HEK293 (cell line): ENCODE results near the gene TMEM233.

Experiments used
- CTCF ChIA-PET: fragments of 350-600 bp; formaldehyde crosslinking; extraction: SDS; loops from one replicate; lab custom pipeline; 2021; ENCODE audit warnings: antibody characterized with exemption; lab: Yijun Ruan, JAX
- POLR2A ChIA-PET: fragments of 300-600 bp; formaldehyde crosslinking; extraction: SDS; loops from one replicate; lab custom pipeline; 2020; ENCODE audit warnings: antibody characterized with exemption, inconsistent platforms; lab: Yijun Ruan, JAX
- H3K27ac ChIP-seq: fragments of 200-500 bp; sonication (Bioruptor generic); 2 replicates; pipeline ENCODE4 v1.5.1; 2014; ENCODE audit warnings: low read depth, low read length, control low read depth, inconsistent platforms; ENCODE audit errors: extremely low read depth
- H3K36me3 ChIP-seq, 2 experiments: fragments of 200-500 bp in 1 of 2; sonication (Bioruptor generic) in 1 of 2; 1 replicate in 1 of 2; 2 replicates in 1 of 2; pipeline ENCODE4 v1.5.1; 2014 to 2017; ENCODE audit warnings: inconsistent platforms in 2 of 2, low read length in 2 of 2; ENCODE audit not compliant: control insufficient read depth in 2 of 2, insufficient read depth in 1 of 2
- H3K4me1 ChIP-seq: fragments of 200-500 bp; sonication (Bioruptor generic); 2 replicates; pipeline ENCODE4 v1.5.1; 2014; ENCODE audit warnings: mild to moderate bottlenecking, low read length, inconsistent platforms; ENCODE audit not compliant: control insufficient read depth, insufficient read depth
- H3K4me3 ChIP-seq: 2 replicates; pipeline ENCODE4 v1.5.1; 2011; ENCODE audit warnings: low read depth, mild to moderate bottlenecking, control low read depth, low read length, moderate library complexity
- H3K9me3 ChIP-seq: fragments of 200-500 bp; sonication (Bioruptor generic); 2 replicates; pipeline ENCODE4 v1.5.1; 2014; ENCODE audit warnings: low read depth, low read length, inconsistent platforms; ENCODE audit not compliant: control insufficient read depth, insufficient read depth
- BCL11A ChIP-seq: fragments of 450-650 bp; formaldehyde crosslinking; IDR thresholded peaks from 2 replicates; pipeline ENCODE4 v1.5.1; 2016; ENCODE audit warnings: low read depth, missing biosample characterization, missing genetic modification characterization
- KLF17 ChIP-seq: fragments of 450-650 bp; formaldehyde crosslinking; IDR thresholded peaks from 2 replicates; pipeline ENCODE4 v1.5.1; 2016; ENCODE audit warnings: missing biosample characterization, missing genetic modification characterization
- MEIS1 ChIP-seq: sonication (generic); formaldehyde crosslinking; IDR thresholded peaks from 2 replicates; pipeline ENCODE4 v1.8.1; 2022; ENCODE audit warnings: missing genetic modification reagents, mild to moderate bottlenecking, borderline replicate concordance
- MYNN ChIP-seq: fragments of 450-650 bp; formaldehyde crosslinking; IDR thresholded peaks from 2 replicates; pipeline ENCODE4 v1.5.1; 2016; ENCODE audit warnings: missing biosample characterization, missing genetic modification characterization, borderline replicate concordance
- PBX3 ChIP-seq: sonication (generic); formaldehyde crosslinking; IDR thresholded peaks from 2 replicates; pipeline ENCODE4 v1.8.1; 2022; ENCODE audit warnings: mild to moderate bottlenecking, moderate library complexity, missing genetic modification reagents
- REPIN1 ChIP-seq: fragments of 450-650 bp; formaldehyde crosslinking; IDR thresholded peaks from 2 replicates; pipeline ENCODE4 v1.5.1; 2017; ENCODE audit warnings: missing biosample characterization, missing genetic modification characterization, low read depth
- REST ChIP-seq: fragments of 450-650 bp; formaldehyde crosslinking; IDR thresholded peaks from 2 replicates; pipeline ENCODE4 v1.5.1; 2016; ENCODE audit warnings: missing biosample characterization, missing genetic modification characterization
- SCRT1 ChIP-seq: fragments of 450-650 bp; formaldehyde crosslinking; IDR thresholded peaks from 2 replicates; pipeline ENCODE4 v1.5.1; 2016; ENCODE audit warnings: missing biosample characterization, missing genetic modification characterization, borderline replicate concordance
- TSHZ1 ChIP-seq: fragments of 450-650 bp; formaldehyde crosslinking; IDR thresholded peaks from 2 replicates; pipeline ENCODE4 v1.5.1; 2016; ENCODE audit warnings: missing biosample characterization, missing genetic modification characterization, borderline replicate concordance
- ZBTB7A ChIP-seq: fragments of 450-650 bp; formaldehyde crosslinking; IDR thresholded peaks from 2 replicates; pipeline ENCODE4 v1.5.1; 2016; ENCODE audit warnings: low read depth, missing biosample characterization, missing genetic modification characterization
- ZNF140 ChIP-seq: fragments of 450-650 bp; formaldehyde crosslinking; IDR thresholded peaks from 2 replicates; pipeline ENCODE4 v1.5.1; 2016; ENCODE audit warnings: missing biosample characterization, missing genetic modification characterization
- ZNF155 ChIP-seq: fragments of 450-650 bp; formaldehyde crosslinking; IDR thresholded peaks from 2 replicates; pipeline ENCODE4 v1.5.1; 2016; ENCODE audit warnings: missing biosample characterization, missing genetic modification characterization
- ZNF214 ChIP-seq: fragments of 450-650 bp; formaldehyde crosslinking; IDR thresholded peaks from 2 replicates; pipeline ENCODE4 v1.5.1; 2017; ENCODE audit warnings: missing biosample characterization, mild to moderate bottlenecking, missing genetic modification characterization, borderline replicate concordance
- ZNF398 ChIP-seq: fragments of 450-650 bp; formaldehyde crosslinking; IDR thresholded peaks from 2 replicates; pipeline ENCODE4 v1.5.1; 2017; ENCODE audit warnings: missing biosample characterization, missing genetic modification characterization
- ZNF48 ChIP-seq: fragments of 450-650 bp; formaldehyde crosslinking; IDR thresholded peaks from 2 replicates; pipeline ENCODE4 v1.5.1; 2016; ENCODE audit warnings: missing biosample characterization, missing genetic modification characterization
- ZNF501 ChIP-seq: fragments of 450-650 bp; formaldehyde crosslinking; IDR thresholded peaks from 2 replicates; pipeline ENCODE4 v1.5.1; 2016; ENCODE audit warnings: missing biosample characterization, missing genetic modification characterization
- ZNF530 ChIP-seq: fragments of 450-650 bp; formaldehyde crosslinking; IDR thresholded peaks from 2 replicates; pipeline ENCODE4 v1.5.1; 2016; ENCODE audit warnings: low read depth, missing biosample characterization, missing genetic modification characterization
- ZNF660 ChIP-seq: fragments of 450-650 bp; IDR thresholded peaks from 2 replicates; pipeline ENCODE4 v1.5.1; 2018; ENCODE audit warnings: missing biosample characterization, mild to moderate bottlenecking, missing genetic modification characterization
- ZNF830 ChIP-seq: fragments of 450-650 bp; IDR thresholded peaks from 2 replicates; pipeline ENCODE4 v1.5.0; 2018; ENCODE audit warnings: missing biosample characterization, missing genetic modification characterization, low read depth, mild to moderate bottlenecking, moderate library complexity
- TF ChIP-seq, protein P1 (sequence below): fragments of 450-650 bp; formaldehyde crosslinking; optimal IDR thresholded peaks from 2 replicates; pipeline ENCODE3; 2016; ENCODE audit warnings: missing biosample characterization, mild to moderate bottlenecking, missing genetic modification characterization

The TMEM233 gene

DNA sequence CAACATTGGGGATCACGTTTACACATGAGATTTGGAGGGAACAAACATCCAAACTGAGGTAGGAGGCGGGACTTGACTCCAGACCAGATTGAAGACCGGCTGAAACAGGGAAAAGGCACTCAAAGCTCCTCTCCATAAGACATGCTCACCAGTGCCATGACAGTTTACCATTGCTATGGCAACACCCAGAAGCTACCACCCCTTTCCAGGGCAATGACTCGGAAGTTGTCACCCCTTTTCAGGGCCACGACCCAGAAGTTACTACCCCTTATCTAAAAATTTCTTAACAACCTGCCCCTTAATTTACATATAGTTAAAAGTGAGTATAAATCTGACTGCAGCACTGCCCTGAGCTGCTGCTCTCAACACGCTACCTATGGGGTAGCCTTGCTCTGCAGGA, 34.1 kb downstream of the TMEM233 start:
- Histone ChIP-seq H3K9me3 (no peaks in the 10 kb centered on the region), H3K36me3 (no peaks in the 10 kb centered on the region), H3K4me1 (no peaks in the 10 kb centered on the region), H3K4me3 (no peak overlapping the region), H3K27ac (no peak overlapping the region)
- ChIA-PET CTCF (no interaction called here), POLR2A (no interaction called here)
- no peak for TF ChIP-seq ZNF214 (tag by site-specific recombination)

- Histone ChIP-seq H3K9me3 (no peaks in the 10 kb centered on the region), H3K4me1 (no peaks in the 10 kb centered on the region), H3K4me3 (no peak overlapping the region), H3K27ac (no peak overlapping the region), H3K36me3 (no peaks in the 10 kb centered on the region)
- TF ChIP-seq ZNF830 (tag by site-specific recombination) (no peak), BCL11A (tag by site-specific recombination) (no peak), SCRT1 (tag by site-specific recombination) (no peak), KLF17 (no peak), ZNF48 (tag by site-specific recombination) (no peak), PBX3 (CRISPR knock-in tag) (no peak), REST (tag by site-specific recombination) (no peak), TSHZ1 (tag by site-specific recombination) (no peak), MEIS1 (CRISPR knock-in tag) (no peak), ZNF155 (tag by site-specific recombination) (no peak), ZNF530 (no peak), ZNF501 (tag by site-specific recombination) (no peak), REPIN1 (tag by site-specific recombination) (no peak), ZNF140 (tag by site-specific recombination) (no peak), MYNN (tag by site-specific recombination) (no peak), ZNF660 (tag by site-specific recombination) (no peak), ZBTB7A (tag by site-specific recombination) (no peak), ZNF398 (tag by site-specific recombination) (no peak)
- TF ChIP-seq, protein P1, sequence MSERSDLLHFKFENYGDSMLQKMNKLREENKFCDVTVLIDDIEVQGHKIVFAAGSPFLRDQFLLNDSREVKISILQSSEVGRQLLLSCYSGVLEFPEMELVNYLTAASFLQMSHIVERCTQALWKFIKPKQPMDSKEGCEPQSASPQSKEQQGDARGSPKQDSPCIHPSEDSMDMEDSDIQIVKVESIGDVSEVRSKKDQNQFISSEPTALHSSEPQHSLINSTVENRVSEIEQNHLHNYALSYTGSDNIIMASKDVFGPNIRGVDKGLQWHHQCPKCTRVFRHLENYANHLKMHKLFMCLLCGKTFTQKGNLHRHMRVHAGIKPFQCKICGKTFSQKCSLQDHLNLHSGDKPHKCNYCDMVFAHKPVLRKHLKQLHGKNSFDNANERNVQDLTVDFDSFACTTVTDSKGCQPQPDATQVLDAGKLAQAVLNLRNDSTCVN (tag by site-specific recombination), result no peak
- ChIA-PET POLR2A (no interaction called here), CTCF (interaction anchor here (1.2 kb wide), 1 partner anchor 86 kb away, joined by 4 read pairs; no protein-coding TSS in a partner anchor)
Measured at GRCh38 chr12:119630223-119630780, 36.7 kb downstream of the TMEM233 start.
